Fibroblast of lung (primary cell): ENCODE results near the gene DMAC2L. TPM values are rescaled to one million over a fixed set of nuclear protein-coding genes. Genes with fewer than 3 reads are reported as not detected.

Experiments used
- DNase-seq, 2 donors: peaks; one replicate each; pipeline versions ENCODE4 v3.0.0 to v3.0.0-alpha.2; 2010; ENCODE audit warnings: low read depth in 2 of 2
- H2AFZ ChIP-seq: 2 replicates; pipeline ENCODE4 v1.5.1; 2012; ENCODE audit warnings: low read length, control low read depth, inconsistent platforms
- H3K27ac ChIP-seq: 2 replicates; pipeline ENCODE4 v1.5.1; 2011; ENCODE audit warnings: low read length, control low read depth; ENCODE audit not compliant: insufficient read depth
- H3K27me3 ChIP-seq: 2 replicates; pipeline ENCODE4 v1.5.1; 2011; ENCODE audit warnings: mild to moderate bottlenecking, low read length; ENCODE audit not compliant: control insufficient read depth, insufficient read depth
- H3K36me3 ChIP-seq: 2 replicates; pipeline ENCODE4 v1.5.1; 2011; ENCODE audit warnings: low read length; ENCODE audit not compliant: control insufficient read depth, insufficient read depth
- H3K4me1 ChIP-seq: 2 replicates; pipeline ENCODE4 v1.5.1; 2011; ENCODE audit warnings: low read length; ENCODE audit not compliant: control insufficient read depth, insufficient read depth; ENCODE audit errors: extremely low read depth
- H3K4me2 ChIP-seq: 2 replicates; pipeline ENCODE4 v1.5.1; 2011; ENCODE audit warnings: low read length, control low read depth; ENCODE audit not compliant: insufficient read depth; ENCODE audit errors: extremely low read depth
- H3K4me3 ChIP-seq, 4 experiments: fragments of 200-600 bp in 1 of 4; sonication (generic) in 1 of 4; replicated peaks in 1 of 4; 2 replicates each; pipeline ENCODE4 v1.5.1; 2011 to 2016; ENCODE audit warnings: low read length in 4 of 4, low read depth in 3 of 4, mild to moderate bottlenecking in 3 of 4, control low read depth in 2 of 4, inconsistent platforms in 1 of 4, mixed read lengths in 1 of 4; ENCODE audit not compliant: insufficient read depth in 1 of 4; ENCODE audit errors: control extremely low read depth in 1 of 4
- H3K79me2 ChIP-seq: 2 replicates; pipeline ENCODE4 v1.5.1; 2012; ENCODE audit warnings: mild to moderate bottlenecking, low read length, inconsistent platforms; ENCODE audit not compliant: control insufficient read depth, insufficient read depth
- H3K9ac ChIP-seq: 2 replicates; pipeline ENCODE4 v1.5.1; 2011; ENCODE audit warnings: mild to moderate bottlenecking, low read length, control low read depth; ENCODE audit not compliant: insufficient read depth
- H3K9me3 ChIP-seq: 2 replicates; pipeline ENCODE4 v1.5.1; 2012; ENCODE audit warnings: low read depth, low read length; ENCODE audit not compliant: control insufficient read depth, insufficient read depth
- H4K20me1 ChIP-seq: 2 replicates; pipeline ENCODE4 v1.5.1; 2011; ENCODE audit warnings: low read length; ENCODE audit not compliant: control insufficient read depth, insufficient read depth; ENCODE audit errors: extremely low read depth
- EZH2 ChIP-seq: IDR thresholded peaks from 2 replicates; pipeline ENCODE4 v1.5.1; 2012; ENCODE audit warnings: low read length, control low read depth, mild to moderate bottlenecking; ENCODE audit errors: missing control alignments
- polyA plus RNA-seq, 2 donors: library from polyadenylated mRNA; depleted of rRNA in 1 of 2; stranded (reverse) in 1 of 2; unstranded in 1 of 2; fragments of >200 nt; gene quantifications; 2 replicates each; pipeline ENCODE4 v1.2.1, GENCODE V29; 2011 to 2012; ENCODE audit warnings: missing spikeins in 1 of 2
- total RNA-seq: library from RNA; depleted of rRNA; stranded (reverse); fragments of >200 nt; gene quantifications from 2 replicates; pipeline ENCODE4 v1.2.1, GENCODE V29; 2014
- TF ChIP-seq, protein P1 (sequence below), 2 donors: IDR thresholded peaks in 1 of 2; conservative IDR thresholded peaks in 1 of 2; 1 replicate in 1 of 2; 2 replicates in 1 of 2; pipeline ENCODE4 v1.5.1; 2011 to 2012; ENCODE audit warnings: low read length in 2 of 2, control low read depth in 1 of 2, inconsistent platforms in 1 of 2, low read depth in 1 of 2, mild to moderate bottlenecking in 1 of 2

Gene DMAC2L
- total and polyA plus RNA-seq, 2 donors (not counting 1 experiment from before 2014, with no cell fraction given): 4.8 to 17.6 TPM

DNA sequence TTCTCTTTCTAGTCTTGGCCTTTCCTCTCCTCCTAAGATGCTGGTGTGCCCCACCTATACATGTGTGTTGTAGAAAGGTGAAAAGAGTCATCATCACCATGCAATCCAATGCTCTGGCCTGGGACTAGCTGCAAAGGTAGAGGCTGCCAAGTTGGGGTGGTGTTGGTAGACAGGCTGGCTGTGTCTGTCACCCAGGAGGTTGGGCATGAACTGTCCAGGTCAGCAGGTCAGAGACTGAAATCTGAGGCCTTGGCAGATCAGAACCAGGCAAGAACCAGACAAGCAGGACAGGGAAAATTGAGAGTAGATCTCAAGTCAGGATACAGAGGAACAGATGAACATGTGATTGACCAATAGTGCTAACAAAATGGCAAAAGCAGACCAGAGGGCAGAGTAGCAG lies 26.3 kb upstream of the DMAC2L start:
- Histone ChIP-seq H3K27ac (no peak overlapping the region), H3K4me3 (no peak overlapping the region), H3K9ac (no peak overlapping the region), H3K4me2 (no peak overlapping the region), H4K20me1 (no peaks in the 10 kb centered on the region), H3K36me3 (no peaks in the 10 kb centered on the region), H3K9me3 (no peaks in the 10 kb centered on the region), H3K27me3 (no peaks in the 10 kb centered on the region), H3K79me2 (no peaks in the 10 kb centered on the region), H3K4me1 (no peaks in the 10 kb centered on the region), H2AFZ (no peak overlapping the region)
- TF ChIP-seq, protein P1, sequence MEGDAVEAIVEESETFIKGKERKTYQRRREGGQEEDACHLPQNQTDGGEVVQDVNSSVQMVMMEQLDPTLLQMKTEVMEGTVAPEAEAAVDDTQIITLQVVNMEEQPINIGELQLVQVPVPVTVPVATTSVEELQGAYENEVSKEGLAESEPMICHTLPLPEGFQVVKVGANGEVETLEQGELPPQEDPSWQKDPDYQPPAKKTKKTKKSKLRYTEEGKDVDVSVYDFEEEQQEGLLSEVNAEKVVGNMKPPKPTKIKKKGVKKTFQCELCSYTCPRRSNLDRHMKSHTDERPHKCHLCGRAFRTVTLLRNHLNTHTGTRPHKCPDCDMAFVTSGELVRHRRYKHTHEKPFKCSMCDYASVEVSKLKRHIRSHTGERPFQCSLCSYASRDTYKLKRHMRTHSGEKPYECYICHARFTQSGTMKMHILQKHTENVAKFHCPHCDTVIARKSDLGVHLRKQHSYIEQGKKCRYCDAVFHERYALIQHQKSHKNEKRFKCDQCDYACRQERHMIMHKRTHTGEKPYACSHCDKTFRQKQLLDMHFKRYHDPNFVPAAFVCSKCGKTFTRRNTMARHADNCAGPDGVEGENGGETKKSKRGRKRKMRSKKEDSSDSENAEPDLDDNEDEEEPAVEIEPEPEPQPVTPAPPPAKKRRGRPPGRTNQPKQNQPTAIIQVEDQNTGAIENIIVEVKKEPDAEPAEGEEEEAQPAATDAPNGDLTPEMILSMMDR (conservative IDR thresholded peaks at IDR 0.05 in 1 of 2, IDR thresholded peaks at IDR 0.05 in 1 of 2; ENCODE audit: low read depth in 1 of 2, low read length in 2 of 2): no peak
- no peak for TF ChIP-seq EZH2
- no peak for DNase-seq

DNA sequence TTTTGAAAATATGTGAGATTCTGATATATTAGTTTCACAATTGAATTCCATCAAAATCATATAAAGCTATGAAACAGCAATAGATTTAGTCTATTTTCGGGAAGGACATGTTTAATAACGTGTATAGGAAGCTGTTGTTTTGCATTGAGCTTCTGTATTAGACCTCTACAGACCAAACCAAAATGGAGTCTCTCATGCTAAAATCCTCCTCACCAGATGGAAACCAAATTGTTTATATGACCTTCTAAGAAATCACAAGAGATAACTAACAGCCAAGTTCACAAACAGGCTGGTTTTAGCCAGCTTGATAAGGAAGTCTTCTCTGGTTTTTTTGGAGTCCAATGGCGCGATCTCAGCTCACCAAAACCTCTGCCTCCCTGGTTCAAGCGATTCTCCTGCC lies 24.0 kb upstream of the DMAC2L start:
- H3K9me3 ChIP-seq: no peaks in the 10 kb centered on the region
- H3K27ac ChIP-seq: no peak overlapping the region
- H3K9ac ChIP-seq: no peak overlapping the region
- no peak overlapping the region for H2AFZ ChIP-seq
- H3K36me3 ChIP-seq: no peaks in the 10 kb centered on the region
- H3K4me1 ChIP-seq: no peaks in the 10 kb centered on the region
- H4K20me1 ChIP-seq: no peaks in the 10 kb centered on the region
- no peaks in the 10 kb centered on the region for H3K27me3 ChIP-seq
- H3K79me2 ChIP-seq: no peaks in the 10 kb centered on the region
- no peak overlapping the region for H3K4me3 ChIP-seq
- no peak for DNase-seq
- no peak overlapping the region for H3K4me2 ChIP-seq
- TF ChIP-seq EZH2: no peak
- TF ChIP-seq, protein P1 (conservative IDR thresholded peaks at IDR 0.05 in 1 of 2, IDR thresholded peaks at IDR 0.05 in 1 of 2; ENCODE audit: low read depth in 1 of 2, low read length in 2 of 2): no peak

DNA sequence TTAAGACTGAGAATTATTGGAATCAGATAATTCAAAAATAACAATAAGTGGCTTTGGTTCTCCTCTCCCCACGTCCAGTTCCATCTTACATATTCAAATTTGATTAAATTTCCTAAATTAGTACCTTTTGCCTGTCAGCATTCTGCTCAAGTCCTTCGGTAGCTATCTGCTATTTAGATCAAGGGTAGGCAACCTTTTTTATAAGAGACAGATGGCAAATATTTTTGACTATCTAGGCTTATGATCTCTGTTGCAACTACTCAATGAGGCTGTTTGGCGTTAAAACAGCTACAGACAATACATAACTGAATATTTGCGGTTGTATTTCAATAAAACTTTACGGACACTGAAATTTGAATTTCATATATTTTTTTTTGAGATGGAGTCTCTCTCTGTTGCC lies 21.8 kb upstream of the DMAC2L start:
- H3K9me3 ChIP-seq: no peaks in the 10 kb centered on the region
- DNase-seq: no peak
- no peaks in the 10 kb centered on the region for H3K27me3 ChIP-seq
- no peak overlapping the region for H3K4me3 ChIP-seq
- H3K4me2 ChIP-seq: no peak overlapping the region
- H3K36me3 ChIP-seq: no peaks in the 10 kb centered on the region
- H4K20me1 ChIP-seq: no peaks in the 10 kb centered on the region
- no peak overlapping the region for H3K9ac ChIP-seq
- no peaks in the 10 kb centered on the region for H3K4me1 ChIP-seq
- no peak overlapping the region for H2AFZ ChIP-seq
- H3K27ac ChIP-seq: no peak overlapping the region
- TF ChIP-seq, protein P1 (conservative IDR thresholded peaks at IDR 0.05 in 1 of 2, IDR thresholded peaks at IDR 0.05 in 1 of 2; ENCODE audit: low read depth in 1 of 2, low read length in 2 of 2): no peak
- TF ChIP-seq EZH2: no peak
- H3K79me2 ChIP-seq: no peaks in the 10 kb centered on the region
